Fibroblast of skin of back (primary cell): Measurements from ENCODE around the gene SLC18A3.

Source experiments
- DNase-seq: peaks from one replicate; pipeline ENCODE4 v3.0.0-alpha.2; 2013

SLC18A3 gene

GRCh38 chr10:49596493-49596809 is 13.7 kb upstream of the SLC18A3 start:
- DNase-seq = no peak

- no peak for DNase-seq
These were observed 13.3 kb upstream of the SLC18A3 start for GRCh38 chr10:49596836-49597235.

GRCh38 chr10:49597426-49598163 is 12.5 kb upstream of the SLC18A3 start:
- DNase-seq = no peak

- no peak for DNase-seq
These were observed 11.8 kb upstream of the SLC18A3 start for GRCh38 chr10:49598164-49598856.

GRCh38 chr10:49598986-49599385 is 11.1 kb upstream of the SLC18A3 start:
- DNase-seq = peak; percentile 46

GRCh38 chr10:49599546-49599945 is 10.6 kb upstream of the SLC18A3 start:
- DNase-seq = no peak

- DNase-seq = no peak
These were observed 10.1 kb upstream of the SLC18A3 start for GRCh38 chr10:49600046-49600445.

- peak; percentile 40 for DNase-seq
These were observed 9.2 kb upstream of the SLC18A3 start for GRCh38 chr10:49600781-49601400.

GRCh38 chr10:49601857-49602256 is 8.3 kb upstream of the SLC18A3 start:
- no peak for DNase-seq

- no peak for DNase-seq
These were observed 7.6 kb upstream of the SLC18A3 start for GRCh38 chr10:49602380-49603023.

GRCh38 chr10:49605216-49605938 is 4.7 kb upstream of the SLC18A3 start:
- no peak for DNase-seq

- no peak for DNase-seq
These were observed 4.1 kb upstream of the SLC18A3 start for GRCh38 chr10:49605939-49606509.

GRCh38 chr10:49606981-49607535 is 3.1 kb upstream of the SLC18A3 start:
- DNase-seq = peak; percentile 75

- no peak for DNase-seq
These were observed 1.7 kb upstream of the SLC18A3 start for GRCh38 chr10:49608166-49609005.

- DNase-seq = no peak
These were observed 1.2 kb upstream of the SLC18A3 start for GRCh38 chr10:49609006-49609282.

GRCh38 chr10:49609283-49610113 is 612 bp upstream of the SLC18A3 start:
- DNase-seq = no peak

- no peak for DNase-seq
These were observed 502 bp downstream of the SLC18A3 start for GRCh38 chr10:49610458-49611165.

GRCh38 chr10:49611166-49611815 is 1.2 kb downstream of the SLC18A3 start:
- no peak for DNase-seq
